ENCODE data around the gene GMDS.

Gene GMDS

GRCh38 chr6:1594445-1595200 is 650.8 kb downstream of the GMDS start:
- DNase-seq, result no peak

GRCh38 chr6:1593958-1594314 is 651.5 kb downstream of the GMDS start:
- DNase-seq, result no peak

GRCh38 chr6:1593286-1593957 is 652.0 kb downstream of the GMDS start:
- DNase-seq, result no peak

GRCh38 chr6:1592852-1593251 is 652.6 kb downstream of the GMDS start:
- no peak for DNase-seq

GRCh38 chr6:1591926-1592325 is 653.5 kb downstream of the GMDS start:
- DNase-seq, result no peak

DNA sequence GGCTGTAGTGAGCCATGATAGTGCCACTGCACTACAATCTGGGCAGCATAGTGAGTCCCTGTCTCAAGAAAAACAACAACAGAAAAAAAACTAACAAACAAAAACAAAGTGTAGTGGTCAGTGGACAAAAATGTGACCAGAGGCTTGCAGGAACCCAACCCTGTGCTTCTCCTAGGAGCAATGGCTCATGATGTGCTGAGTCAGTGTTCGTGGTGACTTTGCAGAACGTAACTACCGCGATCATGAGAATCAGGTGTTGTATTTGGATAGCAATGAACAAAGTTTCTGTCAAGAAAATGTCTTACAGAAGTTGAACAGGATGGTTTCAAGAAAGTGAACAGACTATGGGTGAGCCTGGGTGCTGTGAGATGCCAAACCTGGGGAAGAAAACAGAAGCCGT is 654.2 kb downstream of the GMDS start:
- DNase-seq, result no peak

GRCh38 chr6:1590580-1590979 is 654.8 kb downstream of the GMDS start:
- no peak for DNase-seq

DNA sequence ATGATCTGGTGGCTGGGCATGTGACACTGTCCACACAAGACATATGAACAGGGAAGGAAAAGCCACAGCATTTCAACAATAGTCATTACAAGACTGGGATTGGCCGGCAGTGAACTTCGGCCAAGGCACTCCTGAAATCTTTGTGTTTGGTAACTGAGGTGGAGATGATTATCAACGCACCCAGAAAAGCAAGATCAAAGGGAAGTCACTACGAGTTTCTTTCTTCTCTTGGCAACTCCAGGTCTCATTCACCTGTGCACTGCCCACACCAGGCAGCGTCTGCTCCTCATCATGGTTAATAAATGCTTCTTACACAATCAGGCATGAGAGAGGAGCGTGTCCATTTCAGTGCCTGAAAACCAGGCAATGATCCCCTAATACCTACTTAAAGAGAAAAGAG is 656.2 kb downstream of the GMDS start:
- DNase-seq, result no peak

- DNase-seq, result no peak
Measured at GRCh38 chr6:1587977-1588376, 657.4 kb downstream of the GMDS start.

GRCh38 chr6:1587546-1587945 is 657.9 kb downstream of the GMDS start:
- no peak for DNase-seq

DNA sequence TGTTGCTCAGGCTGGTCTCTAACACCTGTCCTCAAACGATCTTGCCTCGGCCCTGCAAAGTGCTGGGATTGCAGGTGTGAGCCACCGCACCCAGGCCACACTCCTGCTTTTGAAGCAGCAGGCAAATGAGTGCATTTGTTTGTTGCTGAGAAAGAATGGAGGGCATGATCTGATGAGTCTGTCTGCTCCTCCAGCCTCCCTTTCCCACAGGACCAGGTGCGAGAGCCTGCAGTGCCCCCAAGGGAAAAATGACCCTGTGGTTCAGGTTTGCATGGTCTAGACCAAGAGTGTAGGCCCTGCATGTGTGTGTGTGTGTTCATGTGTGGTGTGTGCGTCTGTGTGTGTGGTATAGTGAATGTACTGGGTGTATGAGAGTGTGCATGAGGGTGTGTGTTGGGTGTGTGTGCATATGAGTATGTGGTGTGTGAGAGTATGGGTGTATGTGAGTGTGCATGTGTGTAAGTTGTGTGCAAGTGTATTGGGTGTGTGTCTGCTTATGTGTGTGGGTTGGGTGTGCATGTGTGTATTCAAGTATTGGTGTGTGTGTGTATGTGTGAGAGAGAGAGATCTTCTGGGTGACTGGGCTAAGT is 658.4 kb downstream of the GMDS start:
- no peak for DNase-seq

DNA sequence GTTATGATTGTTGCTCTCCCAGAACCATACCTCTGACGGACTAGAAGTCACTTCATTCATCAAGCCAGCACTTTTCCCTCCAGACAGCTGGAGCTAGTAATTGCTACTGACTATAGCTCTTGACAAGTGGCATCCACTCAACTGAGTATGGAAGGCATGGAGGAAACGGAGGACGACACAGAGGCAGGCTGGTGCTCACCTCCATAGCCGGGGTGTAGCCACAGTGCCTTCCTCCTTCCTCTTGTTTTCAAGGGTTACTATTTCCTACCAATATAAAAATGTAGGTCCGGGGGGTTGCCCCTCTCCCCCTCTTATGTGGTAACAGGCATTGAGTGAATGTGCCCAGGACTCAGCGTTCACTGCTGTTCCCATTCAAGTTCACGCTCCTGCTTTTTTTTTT is 659.1 kb downstream of the GMDS start:
- no peak for DNase-seq

GRCh38 chr6:1585669-1586049 is 659.7 kb downstream of the GMDS start:
- DNase-seq, result no peak

DNA sequence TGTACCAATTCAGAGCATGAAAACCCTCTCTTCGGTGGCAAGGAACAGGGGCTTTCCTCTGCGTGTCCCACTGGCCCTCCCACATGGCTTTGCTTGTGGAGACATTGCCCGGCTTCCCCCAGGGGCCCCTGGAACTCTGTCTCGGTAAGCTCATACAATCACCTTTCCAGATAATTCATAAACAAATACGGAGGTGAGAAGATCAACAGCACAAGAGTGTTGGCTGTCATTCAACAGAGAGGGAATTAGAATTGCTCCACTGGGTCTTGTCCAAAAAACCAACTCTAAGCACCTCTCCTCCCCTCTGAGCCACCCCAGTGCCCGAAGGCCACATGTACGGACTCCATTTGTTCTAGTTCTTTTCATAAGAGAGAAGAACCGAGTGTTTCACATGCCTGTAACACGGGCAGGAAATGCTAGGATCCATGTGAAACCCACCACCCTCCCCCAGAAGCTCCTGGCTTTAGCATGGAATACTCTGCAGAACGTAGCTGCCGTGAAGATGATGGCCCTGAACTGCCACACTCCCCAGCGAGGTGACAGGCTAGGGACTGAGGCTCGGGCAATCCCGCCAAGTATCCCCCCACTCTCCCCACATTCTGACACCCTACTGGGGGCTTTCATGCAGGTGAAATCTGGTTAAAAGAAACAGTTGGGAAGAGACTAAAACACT is 660.3 kb downstream of the GMDS start:
- no peak for DNase-seq

DNA sequence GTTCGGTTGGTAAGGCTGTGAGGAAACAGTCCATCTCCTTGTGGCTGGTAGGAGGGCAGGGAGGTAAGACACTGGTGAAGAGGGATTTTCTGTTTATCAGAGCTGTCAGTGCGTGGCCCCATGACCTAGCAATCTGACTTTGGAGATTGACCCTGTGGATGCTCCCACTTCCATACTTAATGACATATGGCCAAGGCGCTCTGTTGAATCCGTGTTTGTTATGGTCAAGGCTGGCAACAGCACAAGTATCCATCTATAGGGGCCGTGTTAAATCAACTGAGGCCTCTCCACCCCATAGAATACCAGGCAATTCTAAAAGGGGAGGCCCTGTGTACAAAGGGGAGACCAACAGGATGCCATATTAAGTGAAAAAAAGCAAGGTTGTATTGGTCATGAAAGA is 661.3 kb downstream of the GMDS start:
- no peak for DNase-seq

- DNase-seq, result no peak
Measured at GRCh38 chr6:1581120-1581991, 664.0 kb downstream of the GMDS start.

DNA sequence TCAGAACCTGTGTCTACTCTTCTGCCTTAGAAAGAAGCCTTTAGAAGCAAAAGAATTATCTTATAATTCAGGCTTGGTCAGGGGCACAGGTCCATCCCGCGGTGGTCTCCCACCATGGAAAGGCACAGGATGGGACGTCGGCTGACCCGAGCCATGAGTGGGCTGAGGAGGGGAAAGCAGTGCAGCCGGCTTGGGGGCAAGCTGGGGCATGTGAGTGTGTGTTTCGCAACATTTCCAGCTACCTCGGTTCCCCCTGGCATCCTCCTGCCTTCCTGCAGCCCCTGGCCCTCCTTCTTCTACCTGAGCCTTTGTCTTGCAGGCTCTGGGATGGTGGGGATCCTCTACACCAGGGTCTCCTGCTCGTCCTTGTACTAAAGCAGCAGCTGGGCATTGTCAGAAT is 664.8 kb downstream of the GMDS start:
- DNase-seq, result no peak

- no peak for DNase-seq
Measured at GRCh38 chr6:1580109-1580508, 665.3 kb downstream of the GMDS start.

DNA sequence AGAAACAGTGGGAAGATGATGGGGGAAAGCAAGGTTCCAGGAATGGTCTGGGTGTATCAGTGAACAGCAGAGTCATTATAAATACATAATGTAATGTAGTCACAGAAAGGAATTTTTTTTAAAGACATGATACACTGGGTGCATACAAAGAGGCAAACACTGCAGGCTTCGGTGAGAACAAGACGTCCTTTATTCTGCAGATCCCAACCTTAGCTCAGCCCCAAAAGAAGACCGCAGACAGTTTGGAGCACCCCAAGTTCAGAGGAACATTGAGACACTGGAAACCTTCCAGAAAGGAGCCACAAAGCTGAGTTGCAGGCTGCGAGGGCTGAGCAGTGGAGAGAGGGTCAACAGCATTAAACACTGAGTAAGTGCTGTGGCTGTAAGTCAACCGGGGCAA is 666.3 kb downstream of the GMDS start:
- DNase-seq, result no peak

DNA sequence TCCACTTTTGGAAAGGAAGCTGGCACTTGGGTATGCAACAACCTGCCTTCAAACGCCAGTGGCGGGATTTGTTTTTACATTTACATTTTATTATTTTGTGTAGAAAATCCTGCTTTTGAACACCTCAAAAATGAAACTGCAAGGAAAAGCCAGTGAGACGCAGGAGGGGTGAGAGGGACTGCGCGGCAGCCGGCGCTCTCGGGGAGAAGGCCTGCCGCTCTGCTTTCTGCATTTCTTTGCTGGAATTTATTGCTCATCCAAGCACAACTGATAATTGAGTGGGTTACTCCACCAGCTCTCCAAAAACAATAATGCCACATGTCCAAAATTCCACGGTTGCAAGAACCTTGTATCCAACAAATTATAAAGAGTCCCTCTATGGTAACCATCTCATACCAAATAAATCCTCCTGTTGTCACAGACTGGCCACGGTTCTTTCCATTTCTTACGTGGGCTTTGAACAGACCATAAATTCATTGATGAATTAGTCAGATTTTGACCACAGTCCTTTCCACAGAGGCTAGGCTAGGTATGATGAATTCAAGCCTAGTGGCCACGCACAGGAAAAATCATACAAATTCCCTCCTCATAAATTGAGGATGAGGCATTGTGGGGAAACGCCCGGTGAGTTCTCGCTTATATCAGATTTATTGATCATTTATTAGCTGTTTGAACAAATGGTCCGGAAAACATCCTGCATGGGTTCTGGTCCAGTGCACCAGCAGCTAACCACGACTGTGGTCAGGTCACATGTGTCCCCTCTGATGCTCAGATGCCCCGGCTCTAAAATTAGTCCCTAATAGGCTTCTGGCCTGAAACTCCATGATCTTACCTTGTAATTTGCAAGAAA is 667.3 kb downstream of the GMDS start:
- no peak for DNase-seq

DNA sequence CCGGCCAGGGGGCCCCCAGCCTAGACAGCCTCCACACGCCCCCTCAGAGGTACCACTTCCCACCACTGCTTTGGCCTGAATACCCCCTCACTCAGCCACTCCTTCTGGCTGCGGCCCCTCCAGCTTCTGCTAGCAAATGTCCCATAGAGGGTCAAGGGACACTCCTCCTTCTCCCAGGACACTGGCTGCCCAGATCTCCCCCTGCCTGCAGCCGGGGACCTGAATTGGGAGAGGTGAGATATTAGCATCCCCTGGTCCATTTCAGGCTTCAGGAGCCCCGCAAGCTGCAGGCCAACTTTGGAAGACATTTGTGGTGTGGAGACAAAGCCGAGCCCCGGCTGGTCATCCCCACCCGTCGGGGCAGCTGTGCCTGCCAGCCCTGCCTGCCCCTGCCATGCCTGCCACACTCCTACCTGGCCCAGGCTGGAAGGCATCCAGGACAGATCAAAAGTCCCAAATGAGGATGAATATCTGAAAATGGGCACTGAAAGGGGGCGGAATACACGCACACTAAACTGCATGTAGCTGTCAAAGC is 668.2 kb downstream of the GMDS start:
- DNase-seq, result no peak

- DNase-seq, result no peak
Measured at GRCh38 chr6:1576711-1577110, 668.7 kb downstream of the GMDS start.
